ENCODE results near the gene CELF1.

Gene CELF1

DNA sequence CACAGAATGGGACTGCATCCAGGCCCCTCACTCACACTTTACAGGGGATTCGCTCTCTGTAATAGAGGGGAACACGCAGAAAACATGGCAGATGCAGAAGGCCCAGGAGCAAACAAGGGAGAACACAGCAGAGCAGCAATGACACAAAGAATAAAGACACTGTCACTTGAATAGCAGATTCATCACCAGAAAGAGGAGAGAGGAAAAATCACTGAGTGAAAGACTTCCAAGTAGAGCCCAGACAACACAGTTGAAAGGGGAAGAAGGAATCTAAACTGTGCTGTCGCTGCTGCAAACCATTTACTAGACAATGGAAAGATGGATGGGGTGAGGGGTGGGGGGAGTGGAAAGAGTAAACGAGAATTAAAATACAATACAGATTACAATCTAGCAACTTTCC, 75.2 kb downstream of the CELF1 start:
- DNase-seq, result no peak

DNA sequence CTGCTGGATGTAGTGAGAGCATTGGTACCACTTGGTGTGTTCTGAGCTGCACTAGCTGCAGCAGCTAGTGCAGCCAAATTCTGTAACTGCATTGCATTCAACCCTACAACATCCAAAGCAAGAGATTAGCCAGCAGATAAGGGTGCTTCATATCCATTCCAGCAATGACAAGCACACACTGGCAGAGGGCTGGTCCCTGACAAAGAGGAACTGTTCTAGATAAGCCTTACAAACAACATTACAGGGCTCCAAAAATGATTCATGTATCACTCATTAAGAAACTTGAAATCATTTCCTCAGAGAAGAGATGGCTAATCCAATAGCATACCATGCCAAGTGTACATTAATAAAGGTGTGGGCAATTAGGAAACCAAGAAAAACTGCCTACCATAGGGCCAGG, 75.6 kb downstream of the CELF1 start:
- no peak for DNase-seq

GRCh38 chr11:47470671-47471070, 82.3 kb downstream of the CELF1 start:
- no peak for DNase-seq

DNA sequence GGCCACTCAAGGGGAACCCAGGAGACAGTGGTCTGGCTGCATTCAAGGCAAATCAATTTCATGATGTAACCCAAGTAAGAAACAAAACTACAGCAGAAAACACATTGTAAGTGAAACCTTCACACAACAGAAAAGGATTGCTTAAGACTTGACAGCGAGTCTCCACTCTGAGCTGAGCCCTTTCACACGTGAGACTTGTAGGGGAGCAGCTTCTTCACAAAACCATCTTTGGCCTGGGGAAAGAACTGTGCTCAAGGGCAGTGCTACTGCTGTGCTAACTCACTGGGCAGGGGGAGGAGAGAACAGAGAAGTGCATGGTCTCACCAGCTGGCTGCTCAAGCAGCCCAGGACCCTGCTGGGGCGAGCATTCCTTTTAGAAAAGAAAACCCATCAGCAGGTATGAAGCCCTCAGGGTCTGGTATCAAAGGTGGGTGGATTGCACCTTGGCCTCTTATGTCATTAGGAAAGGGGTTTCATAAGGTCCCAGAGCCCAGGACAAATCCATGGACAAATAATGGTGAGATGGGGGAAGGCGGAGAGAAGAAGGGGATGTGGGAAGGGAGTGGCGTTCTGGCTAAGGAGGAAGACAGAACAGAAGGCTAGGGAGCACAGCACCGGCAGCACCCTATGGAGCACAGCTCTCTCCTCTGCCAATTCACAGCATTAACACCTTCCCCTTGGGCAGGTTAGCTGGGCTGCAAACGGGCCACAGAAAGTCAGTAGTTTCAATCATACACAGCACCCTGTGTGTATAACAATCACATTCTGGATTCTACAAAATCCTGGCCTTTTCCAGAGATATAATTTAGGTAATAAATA, 83.4 kb downstream of the CELF1 start:
- DNase-seq, result no peak

DNA sequence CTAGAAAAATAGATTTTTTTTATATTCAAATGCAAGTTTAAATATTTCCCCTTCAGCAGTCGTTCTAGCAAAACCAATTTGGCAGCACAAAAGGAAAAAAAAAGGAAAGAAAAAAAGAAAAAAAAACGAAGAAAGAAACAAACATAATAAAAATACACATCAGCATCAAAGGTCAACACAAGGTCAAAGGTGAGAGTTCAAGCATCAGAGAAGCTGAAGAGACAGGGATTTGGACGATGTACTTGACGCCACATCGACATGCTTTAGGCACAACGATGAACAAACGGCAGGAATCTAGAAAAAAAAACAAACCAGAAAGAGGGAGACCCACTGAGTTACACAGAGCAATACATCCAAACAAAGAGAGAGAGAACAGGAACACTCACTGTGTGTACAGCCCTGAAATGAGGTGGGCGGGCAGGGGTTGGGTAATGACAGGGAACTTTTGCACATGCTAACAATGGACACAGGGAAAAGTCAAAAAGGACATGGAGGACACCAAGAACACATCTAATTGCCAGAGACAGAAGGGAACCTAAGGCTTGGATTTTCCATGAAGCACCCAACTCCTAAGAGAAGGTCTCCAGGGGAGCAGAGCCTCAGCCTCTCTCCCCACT, 84.2 kb downstream of the CELF1 start:
- peak; percentile 26 for DNase-seq

DNA sequence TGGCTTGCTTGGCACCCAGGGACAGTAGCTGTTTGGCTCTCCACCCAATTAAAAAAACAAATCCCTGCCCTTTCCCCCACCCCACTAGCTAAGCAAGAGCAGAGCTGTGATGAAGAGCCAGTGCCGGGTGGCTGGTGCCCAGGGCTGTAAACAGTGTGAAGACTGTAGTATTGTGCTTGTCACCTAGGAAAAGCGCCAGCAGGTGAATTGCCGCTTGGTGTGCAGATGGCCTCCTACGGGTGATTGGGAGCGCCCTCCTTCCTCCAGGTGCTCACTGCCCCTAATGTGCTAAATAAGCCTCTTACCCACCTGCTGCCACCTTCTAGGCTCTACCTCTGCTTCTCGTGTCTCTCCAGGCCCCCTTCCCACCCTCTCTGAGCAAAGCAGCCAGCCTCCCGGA, 85.6 kb downstream of the CELF1 start:
- peak; percentile 86 for DNase-seq

DNA sequence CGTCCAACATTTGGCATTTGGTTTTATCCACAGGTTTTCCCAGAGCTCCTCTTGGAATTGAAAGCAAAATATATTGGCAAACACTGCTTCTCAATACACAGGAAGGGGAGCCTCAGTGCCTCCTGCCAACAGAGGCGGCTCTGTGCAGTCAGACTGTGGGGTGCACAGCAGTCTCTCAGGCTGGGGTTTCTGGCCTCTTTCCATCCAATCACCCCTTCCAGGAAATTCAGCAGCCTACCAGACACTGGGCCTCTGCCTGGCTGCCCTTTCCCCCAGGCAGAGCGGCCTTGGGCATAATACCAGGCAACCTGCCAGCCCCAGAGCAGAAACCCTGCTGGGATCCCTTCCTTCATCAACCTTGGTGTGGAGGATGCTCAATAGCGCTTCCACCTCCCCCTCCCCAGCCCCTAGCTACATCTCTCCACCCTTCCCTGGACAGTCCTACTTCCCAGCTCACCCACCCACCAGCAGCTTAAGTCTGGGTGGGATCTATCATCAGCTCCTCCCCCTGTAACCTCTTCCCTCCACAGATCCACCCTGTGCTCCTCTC, 86.2 kb downstream of the CELF1 start:
- DNase-seq, result peak; percentile 88

GRCh38 chr11:47466201-47466600, 86.7 kb downstream of the CELF1 start:
- DNase-seq, result peak; percentile 42

DNA sequence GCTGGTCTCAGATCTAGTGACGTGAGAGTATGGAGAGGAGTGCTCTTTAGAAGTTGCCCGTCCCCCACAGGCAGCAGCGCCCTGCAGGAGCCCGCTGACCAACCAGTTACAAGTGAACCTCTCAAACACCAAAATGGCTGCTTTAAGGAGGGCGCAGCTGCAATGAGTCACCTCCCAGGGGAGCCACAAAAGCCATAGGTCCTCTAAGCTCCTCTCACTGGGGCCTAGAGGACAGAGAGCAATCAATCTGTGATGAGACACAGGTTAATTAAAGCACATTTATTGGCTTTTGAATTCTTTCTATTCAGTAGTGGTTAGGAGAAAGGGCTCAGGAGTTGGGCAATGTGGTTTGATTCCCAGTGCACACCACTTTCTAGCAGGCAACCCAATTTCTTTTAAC, 88.4 kb downstream of the CELF1 start:
- peak; percentile 98 for DNase-seq

GRCh38 chr11:47461876-47462275, 91.1 kb downstream of the CELF1 start:
- DNase-seq, result no peak

- DNase-seq, result no peak
Measured at GRCh38 chr11:47460571-47461235, 92.2 kb downstream of the CELF1 start.

GRCh38 chr11:47454258-47454671, 98.7 kb downstream of the CELF1 start:
- DNase-seq, result peak; percentile 87

GRCh38 chr11:47453365-47453764, 99.6 kb downstream of the CELF1 start:
- DNase-seq, result no peak

DNA sequence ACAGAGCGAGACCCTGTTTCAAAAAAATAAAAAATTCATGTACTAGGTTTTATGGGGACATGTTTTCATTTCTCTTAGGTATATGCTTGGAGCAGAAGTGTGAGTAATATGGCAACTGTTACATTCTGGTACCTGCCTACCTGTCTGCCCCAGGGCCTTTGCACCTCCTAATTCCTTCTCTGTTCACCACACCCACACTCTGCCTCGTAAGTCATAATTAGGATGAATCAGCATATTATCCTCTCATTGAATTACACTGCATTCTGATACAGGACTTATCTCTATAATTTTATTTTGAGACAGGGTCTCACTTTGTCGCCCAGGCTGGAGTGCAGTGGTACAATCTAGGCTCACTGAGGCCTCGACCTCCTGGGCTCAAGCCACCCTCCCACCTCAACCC, 100.9 kb downstream of the CELF1 start:
- no peak for DNase-seq

- DNase-seq, result no peak
Measured at GRCh38 chr11:47451436-47451835, 101.5 kb downstream of the CELF1 start.

DNA sequence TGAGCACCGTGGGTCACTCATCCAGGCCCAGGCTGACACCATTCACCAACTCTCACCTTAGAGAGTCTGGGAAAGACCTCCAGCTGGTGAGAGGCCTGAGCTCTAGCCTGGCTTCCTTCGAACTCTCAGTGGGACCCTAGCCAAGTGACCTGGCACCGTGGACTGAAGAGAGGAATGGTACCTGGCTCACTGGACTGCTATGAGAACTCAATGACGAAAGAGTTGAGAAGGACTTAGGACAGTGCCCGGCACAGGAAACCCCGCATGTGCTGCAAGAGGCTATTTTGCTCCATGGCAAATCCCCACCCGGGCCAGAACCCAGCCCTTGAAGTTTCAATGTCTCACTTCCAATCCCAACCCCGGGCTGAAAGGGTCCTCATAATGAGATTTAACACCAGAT, 103.4 kb downstream of the CELF1 start:
- no peak for DNase-seq

DNA sequence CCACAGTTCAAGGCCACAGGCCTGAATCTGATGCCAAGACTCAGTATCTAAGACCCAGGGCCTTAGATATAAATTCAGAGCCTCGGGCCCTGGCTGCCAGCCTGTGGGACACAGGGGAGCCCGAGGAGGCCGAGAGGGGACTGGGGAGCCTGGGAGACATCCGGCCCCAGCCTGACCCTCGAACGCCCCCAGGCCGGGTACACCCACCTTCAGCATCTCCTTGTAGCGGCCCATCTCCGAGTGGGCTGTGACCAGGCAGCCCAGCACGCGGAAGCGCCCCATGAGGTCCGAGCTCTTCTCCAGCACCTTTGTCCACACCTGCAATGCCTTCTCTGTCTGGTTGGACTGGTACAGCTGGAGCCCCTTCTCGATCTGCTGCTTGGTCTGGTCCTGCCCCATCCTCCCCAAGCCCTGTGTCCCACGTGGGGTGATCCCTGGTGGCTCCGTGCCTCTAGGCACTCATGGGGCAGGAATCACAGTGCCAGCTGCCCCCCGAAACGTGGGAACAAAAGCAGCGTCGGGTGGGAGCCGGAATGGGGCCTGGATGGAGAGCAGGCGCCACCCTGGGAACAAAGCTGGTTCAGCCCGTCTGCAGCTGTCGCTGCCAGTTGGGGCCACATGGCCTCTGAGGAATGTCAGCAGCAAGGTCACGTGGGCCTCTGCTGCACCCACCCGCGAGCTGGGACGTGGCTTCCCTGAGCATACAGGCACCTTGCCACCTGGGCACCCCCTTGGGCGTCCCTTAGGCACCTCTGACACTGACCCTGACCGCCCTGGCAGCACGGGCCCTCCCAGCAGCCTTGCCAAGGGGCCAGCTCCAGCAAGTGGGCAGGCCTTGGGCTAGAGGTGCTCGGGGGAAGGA, 104.1 kb downstream of the CELF1 start, which contains the start of gene RAPSN:
Gene RAPSN, minus strand, starts transcription at position 571 of the 862 bp plus-strand sequence. Its CDS starts 172 bp downstream, at position 399.
- no peak for DNase-seq

DNA sequence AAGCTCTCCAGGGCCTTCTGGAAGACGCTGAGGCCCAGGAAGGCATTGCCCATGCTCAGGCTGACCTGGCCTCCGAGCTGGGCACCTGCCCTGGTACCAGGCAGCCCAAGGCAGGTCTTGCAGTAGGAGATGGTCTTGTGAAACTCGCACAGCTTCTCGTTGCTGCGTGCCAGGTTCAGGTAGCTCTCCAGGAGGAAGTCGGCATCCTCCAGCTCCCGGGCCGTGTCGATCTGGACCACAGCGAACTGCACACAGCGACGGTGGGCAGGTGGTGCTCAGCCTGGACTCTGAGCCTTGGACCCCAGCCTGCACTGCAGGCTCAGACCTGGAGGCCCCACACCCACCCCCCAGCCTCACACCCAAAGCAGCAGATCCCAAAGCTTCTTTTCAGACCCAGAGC, 105.0 kb downstream of the CELF1 start:
- no peak for DNase-seq

- DNase-seq, result no peak
Measured at GRCh38 chr11:47446833-47447232, 106.1 kb downstream of the CELF1 start.

GRCh38 chr11:47445840-47446239, 107.1 kb downstream of the CELF1 start:
- DNase-seq, result no peak

DNA sequence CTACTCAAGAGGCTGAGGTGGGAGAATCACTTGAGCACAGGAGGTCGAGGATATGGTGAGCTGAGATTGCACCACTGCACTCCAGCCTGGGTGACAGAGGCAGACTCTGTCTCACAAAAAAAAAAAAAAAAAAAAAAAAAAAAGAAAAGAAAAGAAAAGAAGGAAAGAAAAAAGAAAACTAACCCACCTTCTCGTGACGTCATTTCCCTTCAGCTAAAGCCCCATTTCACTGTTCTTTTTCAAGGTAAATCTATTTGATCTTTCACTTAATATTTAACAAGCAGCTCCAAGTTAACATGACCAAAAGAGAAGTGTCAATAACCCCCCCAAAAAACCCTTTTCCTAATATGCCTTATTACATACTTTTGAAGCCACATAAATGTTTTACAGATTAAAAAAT, 109.1 kb downstream of the CELF1 start:
- DNase-seq, result no peak

GRCh38 chr11:47443028-47443700, 109.8 kb downstream of the CELF1 start:
- no peak for DNase-seq
